Keratinocyte (primary cell): ENCODE measurements around the gene SGIP1.

ENCODE experiments used
- EZH2 ChIP-seq: IDR thresholded peaks from one replicate; pipeline ENCODE4 v1.6.1; 2012; ENCODE audit warnings: inconsistent platforms, mild to moderate bottlenecking, low read length, moderate library complexity
- TF ChIP-seq, protein P1 (sequence below), 3 experiments: IDR thresholded peaks in 1 of 3; conservative IDR thresholded peaks in 1 of 3; optimal IDR thresholded peaks in 1 of 3; 2 replicates in 2 of 3; 3 replicates in 1 of 3; pipeline versions ENCODE3 to v1.5.1; 2011; ENCODE audit warnings: low read length in 3 of 3, mild to moderate bottlenecking in 3 of 3, moderate library complexity in 2 of 3, control low read depth in 1 of 3, inconsistent platforms in 1 of 3; ENCODE audit not compliant: insufficient read depth in 2 of 3; ENCODE audit errors: extremely low read depth in 1 of 3

DNA sequence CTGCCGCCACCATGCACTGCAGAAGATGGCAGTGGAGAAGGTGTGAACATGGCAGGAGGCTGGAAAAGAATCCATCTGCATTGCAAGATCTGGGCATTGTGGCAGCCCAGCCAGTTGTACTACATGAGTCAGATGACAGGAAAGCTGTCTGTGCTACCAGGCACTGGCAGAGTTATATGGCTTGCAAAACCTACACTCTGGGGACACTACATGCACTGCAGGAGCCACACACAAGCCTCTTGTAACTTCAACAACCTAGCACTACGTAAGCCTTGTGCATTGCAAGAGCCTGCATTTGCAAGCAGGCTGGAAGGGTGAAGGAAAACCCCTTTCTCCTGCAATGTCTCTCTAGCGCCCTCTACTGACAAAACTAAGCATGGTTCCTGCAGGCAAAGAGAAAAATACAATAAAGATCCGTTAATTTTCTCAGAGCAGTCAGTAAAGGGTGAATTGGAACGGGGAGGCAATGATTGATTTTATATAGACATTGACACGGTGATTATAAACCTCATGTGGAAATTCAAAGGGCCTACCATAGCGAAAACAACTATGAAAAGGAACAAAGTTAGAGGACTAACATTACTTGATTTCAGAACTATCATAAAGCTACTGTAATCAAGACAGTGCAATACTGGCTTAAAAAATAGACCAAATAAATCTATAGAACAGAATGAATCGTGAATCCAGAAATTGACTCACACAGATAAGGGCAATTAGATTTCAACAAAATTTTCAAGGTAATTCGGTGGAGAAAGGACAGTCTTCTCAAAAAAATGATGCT is 192.1 kb downstream of the SGIP1 start:
- TF ChIP-seq, protein P1, sequence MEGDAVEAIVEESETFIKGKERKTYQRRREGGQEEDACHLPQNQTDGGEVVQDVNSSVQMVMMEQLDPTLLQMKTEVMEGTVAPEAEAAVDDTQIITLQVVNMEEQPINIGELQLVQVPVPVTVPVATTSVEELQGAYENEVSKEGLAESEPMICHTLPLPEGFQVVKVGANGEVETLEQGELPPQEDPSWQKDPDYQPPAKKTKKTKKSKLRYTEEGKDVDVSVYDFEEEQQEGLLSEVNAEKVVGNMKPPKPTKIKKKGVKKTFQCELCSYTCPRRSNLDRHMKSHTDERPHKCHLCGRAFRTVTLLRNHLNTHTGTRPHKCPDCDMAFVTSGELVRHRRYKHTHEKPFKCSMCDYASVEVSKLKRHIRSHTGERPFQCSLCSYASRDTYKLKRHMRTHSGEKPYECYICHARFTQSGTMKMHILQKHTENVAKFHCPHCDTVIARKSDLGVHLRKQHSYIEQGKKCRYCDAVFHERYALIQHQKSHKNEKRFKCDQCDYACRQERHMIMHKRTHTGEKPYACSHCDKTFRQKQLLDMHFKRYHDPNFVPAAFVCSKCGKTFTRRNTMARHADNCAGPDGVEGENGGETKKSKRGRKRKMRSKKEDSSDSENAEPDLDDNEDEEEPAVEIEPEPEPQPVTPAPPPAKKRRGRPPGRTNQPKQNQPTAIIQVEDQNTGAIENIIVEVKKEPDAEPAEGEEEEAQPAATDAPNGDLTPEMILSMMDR (optimal IDR thresholded peaks at IDR 0.05 in 1 of 3, IDR thresholded peaks at IDR 0.05 in 1 of 3, conservative IDR thresholded peaks at IDR 0.05 in 1 of 3; ENCODE audit: extremely low read depth in 1 of 3, insufficient read depth in 2 of 3, low read length in 3 of 3) = peak; percentile 73 to 97 (median 95)
- no peak for TF ChIP-seq EZH2
